HepG2 (cell line): ENCODE measurements around the gene CD320. TPM values are rescaled to one million over a fixed set of nuclear protein-coding genes. Genes with fewer than 3 reads are reported as not detected.

Experiments
- ATF7-NPFF ChIP-seq: sonication (generic); formaldehyde crosslinking; IDR thresholded peaks from 2 replicates; pipeline ENCODE4 v1.8.1; 2023; ENCODE audit warnings: mild to moderate bottlenecking, low read depth, missing genetic modification reagents, moderate library complexity
- KDM6A ChIP-seq: IDR thresholded peaks from 2 replicates; pipeline ENCODE4 v1.6.1; 2016; ENCODE audit warnings: low read depth
- KLF6 ChIP-seq: IDR thresholded peaks from 2 replicates; pipeline ENCODE4 v1.8.0; 2016; ENCODE audit warnings: missing biosample characterization, missing genetic modification reagents
- MAZ ChIP-seq, 2 experiments: sonication (generic) in 1 of 2; formaldehyde crosslinking in 1 of 2; IDR thresholded peaks; 2 replicates each; pipeline versions ENCODE4 v1.5.0 to v1.6.1; 2012 to 2020; ENCODE audit warnings: low read depth in 2 of 2, mild to moderate bottlenecking in 2 of 2, borderline replicate concordance in 1 of 2, improper control_type of control experiment in 1 of 2, low read length in 1 of 2, missing genetic modification reagents in 1 of 2, moderate library complexity in 1 of 2
- NFIB ChIP-seq: sonication (generic); formaldehyde crosslinking; IDR thresholded peaks from 2 replicates; pipeline ENCODE4 v1.9.0; 2021; ENCODE audit warnings: missing genetic modification reagents, mild to moderate bottlenecking, borderline replicate concordance
- RBM39 ChIP-seq: fragments of 200-400 bp; formaldehyde crosslinking; IDR thresholded peaks from one replicate; pipeline ENCODE4 v1.6.1; 2018; ENCODE audit warnings: antibody characterized with exemption, mild to moderate bottlenecking, low read depth, low read length; ENCODE audit not compliant: poor library complexity, severe bottlenecking
- SOX13 ChIP-seq, 3 experiments: fragments of 450-650 bp in 1 of 3; sonication (generic) in 1 of 3; formaldehyde crosslinking in 1 of 3; IDR thresholded peaks in 2 of 3; conservative IDR thresholded peaks in 1 of 3; 2 replicates each; pipeline versions ENCODE4 v1.5.0 to v1.6.1; 2016 to 2020; ENCODE audit warnings: antibody characterized with exemption in 1 of 3, mild to moderate bottlenecking in 1 of 3, missing compliant biosample characterization in 1 of 3, missing genetic modification reagents in 1 of 3, moderate library complexity in 1 of 3
- TARDBP ChIP-seq: sonication (generic); formaldehyde crosslinking; IDR thresholded peaks from 2 replicates; pipeline ENCODE4 v1.8.0; 2022; ENCODE audit warnings: mild to moderate bottlenecking, missing genetic modification reagents
- TOE1 ChIP-seq: sonication (generic); formaldehyde crosslinking; IDR thresholded peaks from 2 replicates; pipeline ENCODE4 v1.4.0; 2020; ENCODE audit warnings: mild to moderate bottlenecking, missing genetic modification reagents
- ZBTB42 ChIP-seq: sonication (generic); formaldehyde crosslinking; IDR thresholded peaks from 2 replicates; pipeline ENCODE4 v1.5.0; 2020; ENCODE audit warnings: mild to moderate bottlenecking, missing genetic modification reagents
- ZBTB7A ChIP-seq: sonication (generic); formaldehyde crosslinking; IDR thresholded peaks from 2 replicates; pipeline ENCODE4 v1.8.0; 2022; ENCODE audit warnings: mild to moderate bottlenecking, missing genetic modification reagents
- ZNF12 ChIP-seq: sonication (generic); formaldehyde crosslinking; IDR thresholded peaks from 2 replicates; pipeline ENCODE4 v1.5.0; 2020; ENCODE audit warnings: missing genetic modification reagents
- ZNF264 ChIP-seq: sonication (generic); formaldehyde crosslinking; IDR thresholded peaks from 2 replicates; pipeline ENCODE4 v1.4.0; 2020; ENCODE audit warnings: missing genetic modification reagents
- ZNF513 ChIP-seq: sonication (generic); formaldehyde crosslinking; conservative IDR thresholded peaks from 2 replicates; pipeline ENCODE4 v1.5.0; 2020; ENCODE audit warnings: missing genetic modification reagents
- ZNF629 ChIP-seq: sonication (generic); formaldehyde crosslinking; conservative IDR thresholded peaks from 2 replicates; pipeline ENCODE4 v1.5.0; 2020; ENCODE audit warnings: missing genetic modification reagents
- ZNF781 ChIP-seq: sonication (generic); formaldehyde crosslinking; IDR thresholded peaks from 2 replicates; pipeline ENCODE4 v1.5.1; 2020; ENCODE audit warnings: borderline replicate concordance, mild to moderate bottlenecking, missing genetic modification reagents; ENCODE audit errors: not compliant biosample characterization
- ZNF841 ChIP-seq: sonication (generic); formaldehyde crosslinking; IDR thresholded peaks from 2 replicates; pipeline ENCODE4 v1.8.1; 2023; ENCODE audit warnings: missing genetic modification reagents, borderline replicate concordance
- polyA plus RNA-seq, 8 experiments: library from polyadenylated mRNA; depleted of rRNA in 3 of 8; stranded (reverse) in 7 of 8; unstranded in 1 of 8; fragments of >200 nt; fragmentation: Illumina TruSeq in 4 of 8; extraction: Trizol in 4 of 8; gene quantifications; 2 replicates each; pipeline versions ENCODE4 v1.2.1 to v1.2.3, GENCODE V29; 2011 to 2016; ENCODE audit warnings: low read depth in 4 of 8, missing spikeins in 1 of 8, mixed read lengths in 1 of 8; ENCODE audit not compliant: insufficient read depth in 1 of 8
- total RNA-seq, 5 experiments: library from RNA; depleted of rRNA; stranded (reverse); fragments of >200 nt; fragmentation: Illumina TruSeq; extraction: Trizol; gene quantifications; 2 replicates each; pipeline ENCODE4 v1.2.3, GENCODE V29; 2016; ENCODE audit warnings: low read depth in 1 of 5
- TF ChIP-seq, protein P1 (sequence below): sonication (generic); formaldehyde crosslinking; IDR thresholded peaks from 2 replicates; pipeline ENCODE4 v1.4.0; 2020; ENCODE audit warnings: mild to moderate bottlenecking, missing genetic modification reagents, borderline replicate concordance
- TF ChIP-seq, protein P2 (sequence below), 2 experiments: fragments of 450-650 bp in 1 of 2; sonication (generic) in 1 of 2; formaldehyde crosslinking; IDR thresholded peaks; 2 replicates each; pipeline versions ENCODE4 v1.5.0 to v1.8.0; 2020 to 2022; ENCODE audit warnings: mild to moderate bottlenecking in 1 of 2, missing genetic modification reagents in 1 of 2

Gene CD320
- total and polyA plus RNA-seq, 2 of the 13 experiments (the other 11 are each of a cell fraction or from before 2014, with no cell fraction given), result 83.1 to 99.9 TPM

- TF ChIP-seq TARDBP (peak; percentile 85), RBM39 (peak; percentile 68), ZNF513 (CRISPR knock-in tag) (peak; percentile 72; the same call in 1 of the 2 replicates), ZNF629 (peak; percentile 47; the same call in 1 of the 2 replicates), ATF7-NPFF (CRISPR knock-in tag) (peak; percentile 94), ZNF12 (CRISPR knock-in tag) (peak; percentile 61), ZBTB7A (CRISPR knock-in tag) (peak; percentile 95), ZNF781 (CRISPR knock-in tag) (peak; percentile 89), KDM6A (no peak), ZBTB42 (CRISPR knock-in tag) (peak; percentile 96), ZNF264 (CRISPR knock-in tag) (peak; percentile 74; the same call in 1 of the 2 replicates), SOX13 (IDR thresholded peaks at IDR 0.05) (no peak), SOX13 (CRISPR knock-in tag; conservative IDR thresholded peaks at IDR 0.05 in 1 of 2, IDR thresholded peaks at IDR 0.05 in 1 of 2) (no peak), TOE1 (CRISPR knock-in tag) (peak; percentile 73; the same call in 1 of the 2 replicates), KLF6 (peak; percentile 79; the same call in 1 of the 2 replicates), ZNF841 (CRISPR knock-in tag) (0 out of 2 replicates have a peak, but pooled peaks have one; percentile 25), MAZ (IDR thresholded peaks at IDR 0.05; ENCODE audit: borderline replicate concordance, low read depth, low read length) (no peak), MAZ (CRISPR knock-in tag; IDR thresholded peaks at IDR 0.05; ENCODE audit: low read depth) (peak; percentile 93), NFIB (CRISPR knock-in tag) (peak; percentile 11; the same call in 1 of the 2 replicates)
- TF ChIP-seq, protein P1, sequence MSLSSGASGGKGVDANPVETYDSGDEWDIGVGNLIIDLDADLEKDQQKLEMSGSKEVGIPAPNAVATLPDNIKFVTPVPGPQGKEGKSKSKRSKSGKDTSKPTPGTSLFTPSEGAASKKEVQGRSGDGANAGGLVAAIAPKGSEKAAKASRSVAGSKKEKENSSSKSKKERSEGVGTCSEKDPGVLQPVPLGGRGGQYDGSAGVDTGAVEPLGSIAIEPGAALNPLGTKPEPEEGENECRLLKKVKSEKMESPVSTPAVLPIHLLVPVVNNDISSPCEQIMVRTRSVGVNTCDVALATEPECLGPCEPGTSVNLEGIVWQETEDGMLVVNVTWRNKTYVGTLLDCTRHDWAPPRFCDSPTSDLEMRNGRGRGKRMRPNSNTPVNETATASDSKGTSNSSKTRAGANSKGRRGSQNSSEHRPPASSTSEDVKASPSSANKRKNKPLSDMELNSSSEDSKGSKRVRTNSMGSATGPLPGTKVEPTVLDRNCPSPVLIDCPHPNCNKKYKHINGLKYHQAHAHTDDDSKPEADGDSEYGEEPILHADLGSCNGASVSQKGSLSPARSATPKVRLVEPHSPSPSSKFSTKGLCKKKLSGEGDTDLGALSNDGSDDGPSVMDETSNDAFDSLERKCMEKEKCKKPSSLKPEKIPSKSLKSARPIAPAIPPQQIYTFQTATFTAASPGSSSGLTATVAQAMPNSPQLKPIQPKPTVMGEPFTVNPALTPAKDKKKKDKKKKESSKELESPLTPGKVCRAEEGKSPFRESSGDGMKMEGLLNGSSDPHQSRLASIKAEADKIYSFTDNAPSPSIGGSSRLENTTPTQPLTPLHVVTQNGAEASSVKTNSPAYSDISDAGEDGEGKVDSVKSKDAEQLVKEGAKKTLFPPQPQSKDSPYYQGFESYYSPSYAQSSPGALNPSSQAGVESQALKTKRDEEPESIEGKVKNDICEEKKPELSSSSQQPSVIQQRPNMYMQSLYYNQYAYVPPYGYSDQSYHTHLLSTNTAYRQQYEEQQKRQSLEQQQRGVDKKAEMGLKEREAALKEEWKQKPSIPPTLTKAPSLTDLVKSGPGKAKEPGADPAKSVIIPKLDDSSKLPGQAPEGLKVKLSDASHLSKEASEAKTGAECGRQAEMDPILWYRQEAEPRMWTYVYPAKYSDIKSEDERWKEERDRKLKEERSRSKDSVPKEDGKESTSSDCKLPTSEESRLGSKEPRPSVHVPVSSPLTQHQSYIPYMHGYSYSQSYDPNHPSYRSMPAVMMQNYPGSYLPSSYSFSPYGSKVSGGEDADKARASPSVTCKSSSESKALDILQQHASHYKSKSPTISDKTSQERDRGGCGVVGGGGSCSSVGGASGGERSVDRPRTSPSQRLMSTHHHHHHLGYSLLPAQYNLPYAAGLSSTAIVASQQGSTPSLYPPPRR, result peak; percentile 57; the same call in 1 of the 2 replicates
- TF ChIP-seq, protein P2, sequence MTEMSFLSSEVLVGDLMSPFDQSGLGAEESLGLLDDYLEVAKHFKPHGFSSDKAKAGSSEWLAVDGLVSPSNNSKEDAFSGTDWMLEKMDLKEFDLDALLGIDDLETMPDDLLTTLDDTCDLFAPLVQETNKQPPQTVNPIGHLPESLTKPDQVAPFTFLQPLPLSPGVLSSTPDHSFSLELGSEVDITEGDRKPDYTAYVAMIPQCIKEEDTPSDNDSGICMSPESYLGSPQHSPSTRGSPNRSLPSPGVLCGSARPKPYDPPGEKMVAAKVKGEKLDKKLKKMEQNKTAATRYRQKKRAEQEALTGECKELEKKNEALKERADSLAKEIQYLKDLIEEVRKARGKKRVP (CRISPR knock-in tag; IDR thresholded peaks at IDR 0.05), result peak in 1 of 2 experiments; percentile 38; a peak in 1 of 4 replicates
These were observed at the start of gene CD320 (continued) for GRCh38 chr19:8307965-8308866.
